Measurements from ENCODE around the gene FBXO3.
"Not testable (repeated sequence)": the region's sequence is repeated elsewhere in the genome, so short reads cannot be mapped to it uniquely, and the experiment has no call there.

The FBXO3 gene

GRCh38 chr11:33770236-33770635 lies 4.1 kb downstream of the FBXO3 start:
- no peak for DNase-seq

GRCh38 chr11:33769542-33769941 lies 4.8 kb downstream of the FBXO3 start:
- DNase-seq, result no peak

- DNase-seq, result no peak
These were observed 6.7 kb downstream of the FBXO3 start for GRCh38 chr11:33767624-33768023.

GRCh38 chr11:33766085-33766484 lies 8.2 kb downstream of the FBXO3 start:
- no peak for DNase-seq

DNA sequence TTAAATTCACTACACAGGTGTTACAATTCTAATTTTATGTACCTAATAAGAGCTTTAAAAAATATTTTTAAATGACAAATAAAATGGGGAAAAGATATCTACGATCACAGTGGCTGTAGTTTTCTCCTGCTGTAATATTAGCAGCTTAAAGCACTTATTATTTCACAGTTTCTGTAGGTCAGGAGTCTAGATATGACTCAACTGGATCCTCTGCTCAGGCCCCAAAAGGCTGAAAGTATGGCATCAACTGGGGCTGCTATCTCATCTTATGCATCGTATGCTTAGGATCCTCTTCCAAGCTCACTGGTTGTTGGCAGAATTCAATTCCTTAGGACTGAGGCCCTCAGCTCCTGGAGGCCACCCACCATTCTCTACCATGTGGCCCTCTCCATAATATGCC lies 12.8 kb downstream of the FBXO3 start:
- DNase-seq, result no peak

- no peak for DNase-seq
These were observed 20.9 kb downstream of the FBXO3 start for GRCh38 chr11:33753304-33753967.

DNA sequence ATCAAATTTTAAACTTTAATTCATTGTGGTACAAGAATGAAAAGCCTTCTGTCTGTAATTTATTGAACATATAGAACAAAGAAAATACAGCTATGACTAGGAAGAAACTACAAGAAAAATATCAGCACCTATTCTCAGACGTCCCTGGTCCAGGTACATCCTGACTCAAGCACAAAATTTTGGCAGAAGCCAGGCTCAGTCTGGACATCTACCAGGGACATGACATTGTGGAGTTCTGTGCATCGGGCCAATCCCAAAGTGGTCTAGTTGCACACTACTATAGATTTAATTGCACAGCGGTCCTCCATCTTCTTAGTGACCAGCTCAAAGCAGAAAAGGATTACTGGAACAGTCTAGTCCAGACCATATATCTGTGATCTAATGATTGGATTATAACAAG lies 22.4 kb downstream of the FBXO3 start:
- DNase-seq, result no peak

DNA sequence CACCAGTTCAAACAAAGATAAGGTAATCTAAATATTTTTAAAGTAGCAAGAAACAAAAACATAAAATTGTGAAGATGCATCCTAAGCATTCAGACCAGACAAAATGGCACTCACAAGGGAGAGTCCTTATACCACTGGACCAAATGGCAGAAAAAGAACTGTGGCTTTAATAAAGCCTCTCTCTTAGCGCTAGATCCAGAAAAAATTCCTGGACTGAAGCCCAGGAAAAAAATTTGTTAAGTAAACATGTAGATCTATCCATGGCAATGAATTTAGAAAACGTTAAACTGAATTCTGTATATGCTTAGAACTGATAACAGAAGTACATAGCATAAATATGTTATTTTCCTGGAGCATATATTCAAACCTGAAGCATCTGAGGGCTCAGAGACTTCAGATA lies 26.3 kb downstream of the FBXO3 start:
- no peak for DNase-seq

- no peak for DNase-seq
These were observed 31.0 kb downstream of the FBXO3 start for GRCh38 chr11:33743291-33743690.

- no peak for DNase-seq
These were observed 32.0 kb downstream of the FBXO3 start for GRCh38 chr11:33742249-33742851.

- no peak for DNase-seq
These were observed 32.5 kb downstream of the FBXO3 start for GRCh38 chr11:33741806-33742205.

DNA sequence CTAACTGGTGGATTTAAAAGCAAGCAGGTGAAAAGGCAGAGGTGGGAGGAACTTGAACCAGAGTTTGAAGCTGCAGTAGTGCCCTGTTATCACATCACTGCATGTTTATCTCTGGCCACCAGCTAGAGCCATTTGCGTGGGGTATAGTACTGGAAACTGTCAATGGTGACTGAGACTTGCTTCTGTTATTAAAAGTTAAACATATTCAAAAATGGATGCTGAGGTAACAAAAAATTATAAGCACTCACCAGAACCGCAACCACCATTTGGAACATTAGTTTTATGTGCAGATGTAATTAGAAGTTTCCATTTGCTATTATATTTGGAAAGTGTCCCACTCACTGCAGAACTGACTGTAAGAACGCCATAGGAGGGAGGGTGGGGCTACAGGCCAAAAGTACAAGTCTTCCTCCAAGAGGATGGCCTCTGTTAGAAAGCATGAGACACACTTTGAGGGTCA lies 36.9 kb downstream of the FBXO3 start:
- no peak for DNase-seq

DNA sequence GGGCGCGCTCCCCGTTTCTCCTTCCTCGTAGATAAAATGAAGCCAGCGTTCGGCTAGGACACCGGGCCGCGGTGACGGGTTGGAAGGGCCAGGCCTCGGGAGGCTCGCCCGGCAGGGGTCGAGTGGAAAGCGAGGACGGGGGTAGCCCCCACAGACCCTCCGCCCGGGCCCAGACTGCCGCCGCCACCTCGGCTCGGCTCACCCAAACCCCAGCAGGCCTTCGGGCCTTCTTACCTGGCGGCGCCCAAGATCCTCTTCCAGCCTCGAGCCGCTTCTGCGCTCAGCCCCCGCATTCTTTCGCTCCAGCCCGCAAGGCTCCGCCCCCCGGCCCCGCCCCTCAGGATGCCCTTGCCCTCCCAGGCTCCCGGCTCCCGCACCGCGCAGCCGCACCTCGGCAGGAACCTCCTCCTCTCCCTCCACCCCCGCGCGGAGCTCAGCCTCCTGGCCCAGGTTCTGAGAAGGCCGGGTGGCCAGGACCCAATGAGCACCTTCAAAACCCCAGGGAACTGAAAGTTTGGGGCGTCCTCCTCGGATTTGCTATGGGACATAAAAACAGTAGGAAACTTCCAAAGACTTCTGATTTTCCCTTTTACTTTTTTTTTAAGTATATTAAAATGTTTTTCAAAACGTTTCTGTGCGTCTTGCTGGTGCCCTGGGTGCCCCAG lies 38.0 kb downstream of the FBXO3 start, which contains the start of gene CD59:
Gene CD59, minus strand, starts transcription at position 276 of the 665 bp plus-strand sequence. CDS start 13,978 bp downstream, outside the sequence.
- DNase-seq, result peak; percentile 57

- peak; percentile 63 for DNase-seq
These were observed 38.8 kb downstream of the FBXO3 start for GRCh38 chr11:33735271-33736147.

GRCh38 chr11:33734441-33735270 lies 39.7 kb downstream of the FBXO3 start:
- no peak for DNase-seq

GRCh38 chr11:33733980-33734379 lies 40.3 kb downstream of the FBXO3 start:
- DNase-seq, result no peak

- no peak for DNase-seq
These were observed 42.4 kb downstream of the FBXO3 start for GRCh38 chr11:33731723-33732531.

- DNase-seq, result no peak
These were observed 43.6 kb downstream of the FBXO3 start for GRCh38 chr11:33730716-33731115.

DNA sequence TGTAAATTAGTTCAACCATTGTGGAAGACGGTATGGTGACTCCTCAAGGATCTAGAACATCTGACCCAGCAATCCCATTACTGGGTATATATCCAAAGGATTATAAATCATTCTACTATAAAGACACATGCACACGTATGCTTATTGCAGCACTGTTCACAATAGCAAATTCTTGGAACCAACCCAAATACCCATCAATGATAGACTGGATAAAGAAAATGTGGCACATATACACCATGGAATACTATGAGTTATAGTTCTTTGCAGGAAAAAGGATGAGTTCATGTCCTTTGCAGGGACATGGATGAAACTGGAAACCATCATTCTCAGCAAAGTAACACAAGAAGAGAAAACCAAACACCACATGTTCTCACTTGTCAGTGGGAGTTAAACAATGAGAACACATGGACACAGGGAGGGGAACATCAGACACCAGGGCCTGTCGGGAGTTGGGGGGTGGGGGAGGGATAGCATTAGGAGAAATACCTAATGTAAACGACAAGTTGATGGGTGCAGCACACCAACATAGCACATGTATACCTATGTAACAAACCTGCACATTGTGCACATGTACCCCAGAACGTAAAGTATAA lies 45.2 kb downstream of the FBXO3 start:
- DNase-seq, result not testable (repeated sequence)

DNA sequence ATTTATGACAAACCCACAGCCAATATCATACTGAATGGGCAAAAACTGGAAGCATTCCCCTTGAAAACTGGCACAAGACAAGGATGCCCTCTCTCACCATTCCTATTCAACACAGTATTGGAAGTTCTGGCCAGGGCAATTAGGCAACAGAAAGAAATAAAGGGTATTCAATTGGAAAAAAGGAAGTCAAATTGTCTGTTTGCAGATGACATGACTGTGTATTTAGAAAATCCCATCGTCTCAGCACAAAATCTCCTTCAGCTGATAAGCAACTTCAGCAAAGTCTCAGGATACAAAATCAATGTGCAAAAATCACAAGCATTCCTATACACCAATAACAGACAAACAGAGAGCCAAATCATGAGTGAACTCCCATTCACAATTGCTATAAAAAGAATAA lies 46.8 kb downstream of the FBXO3 start:
- DNase-seq, result not testable (repeated sequence)

DNA sequence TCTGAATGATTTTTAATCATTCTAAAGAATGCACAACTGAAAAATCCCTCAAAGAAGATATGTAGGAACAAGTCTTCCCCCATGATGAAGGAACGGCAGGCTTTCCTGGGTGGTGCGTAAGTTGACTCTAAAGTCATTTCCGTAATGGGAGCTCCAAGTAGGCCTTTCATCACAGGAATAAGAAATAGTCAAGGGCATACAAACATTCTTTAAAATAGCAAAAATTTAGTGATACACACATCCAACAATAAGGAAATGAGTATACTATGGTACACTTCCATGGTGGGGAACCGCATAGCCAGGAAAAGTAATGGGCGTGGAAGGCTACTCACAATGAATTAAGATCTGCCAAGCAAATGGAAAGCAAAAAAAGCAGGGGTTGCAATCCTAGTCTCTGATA lies 48.8 kb downstream of the FBXO3 start:
- DNase-seq, result no peak

Data from KG1 (cell line).